A549 (cell line): ENCODE data around the gene APP.

Experiments used
- CTCF ChIP-seq: fragments of >200 bp; sonication (Bioruptor Twin); formaldehyde crosslinking; IDR thresholded peaks from 3 replicates; pipeline ENCODE4 v1.5.1; 2016
- E2F6 ChIP-seq: IDR thresholded peaks from 2 replicates; pipeline ENCODE4 v1.6.1; 2012; ENCODE audit warnings: low read depth, borderline replicate concordance
- EHMT2 ChIP-seq: fragments of 200-600 bp; sonication (generic); IDR thresholded peaks from 2 replicates; pipeline ENCODE4 v1.6.1; 2016; ENCODE audit warnings: antibody characterized with exemption, low read depth, mild to moderate bottlenecking, moderate library complexity
- PBX3 ChIP-seq: IDR thresholded peaks from 2 replicates; pipeline ENCODE4 v1.6.1; 2012
- POLR2A ChIP-seq: IDR thresholded peaks from 2 replicates; pipeline ENCODE4 v1.6.1; 2012; ENCODE audit warnings: mild to moderate bottlenecking, low read length
- POLR2AphosphoS2 ChIP-seq: conservative IDR thresholded peaks from 2 replicates; pipeline ENCODE4 v1.6.1; 2012; ENCODE audit warnings: low read length, improper control_type of control experiment, inconsistent platforms
- RAD21 ChIP-seq, 2 experiments: fragments of >200 bp in 1 of 2; sonication (Bioruptor Twin) in 1 of 2; formaldehyde crosslinking in 1 of 2; IDR thresholded peaks in 1 of 2; conservative IDR thresholded peaks in 1 of 2; 2 replicates in 1 of 2; 3 replicates in 1 of 2; pipeline ENCODE4 v1.6.1; 2012 to 2018; ENCODE audit warnings: inconsistent platforms in 1 of 2

- TF ChIP-seq PBX3 (no peak), E2F6 (no peak), CTCF (no peak), POLR2AphosphoS2 (no peak), EHMT2 (no peak), POLR2A (no peak), RAD21 (conservative IDR thresholded peaks at IDR 0.05 in 1 of 2, IDR thresholded peaks at IDR 0.05 in 1 of 2) (no peak)
Observed at GRCh38 chr21:26112975-26113374, 57.6 kb downstream of the APP start.
